T47D (cell line): ENCODE data around the gene PPA1.

Source experiments
- DNase-seq, 2 experiments: peaks; one replicate each; pipeline versions ENCODE4 v3.0.0 to v3.0.0-alpha.2; 2011 to 2012; ENCODE audit warnings: low read depth in 1 of 2, low spot score in 1 of 2
- JUND ChIP-seq: IDR thresholded peaks from 2 replicates; pipeline ENCODE4 v1.6.1; 2012; ENCODE audit warnings: low read depth
- in situ Hi-C: cut with HindIII; loops from 2 replicates; pipeline ENCODE4 v1.10.0; 2016; ENCODE audit warnings: low sequenced_read_pairs, low pct_unique_long_range_greater_than_20kb

The PPA1 gene

DNA sequence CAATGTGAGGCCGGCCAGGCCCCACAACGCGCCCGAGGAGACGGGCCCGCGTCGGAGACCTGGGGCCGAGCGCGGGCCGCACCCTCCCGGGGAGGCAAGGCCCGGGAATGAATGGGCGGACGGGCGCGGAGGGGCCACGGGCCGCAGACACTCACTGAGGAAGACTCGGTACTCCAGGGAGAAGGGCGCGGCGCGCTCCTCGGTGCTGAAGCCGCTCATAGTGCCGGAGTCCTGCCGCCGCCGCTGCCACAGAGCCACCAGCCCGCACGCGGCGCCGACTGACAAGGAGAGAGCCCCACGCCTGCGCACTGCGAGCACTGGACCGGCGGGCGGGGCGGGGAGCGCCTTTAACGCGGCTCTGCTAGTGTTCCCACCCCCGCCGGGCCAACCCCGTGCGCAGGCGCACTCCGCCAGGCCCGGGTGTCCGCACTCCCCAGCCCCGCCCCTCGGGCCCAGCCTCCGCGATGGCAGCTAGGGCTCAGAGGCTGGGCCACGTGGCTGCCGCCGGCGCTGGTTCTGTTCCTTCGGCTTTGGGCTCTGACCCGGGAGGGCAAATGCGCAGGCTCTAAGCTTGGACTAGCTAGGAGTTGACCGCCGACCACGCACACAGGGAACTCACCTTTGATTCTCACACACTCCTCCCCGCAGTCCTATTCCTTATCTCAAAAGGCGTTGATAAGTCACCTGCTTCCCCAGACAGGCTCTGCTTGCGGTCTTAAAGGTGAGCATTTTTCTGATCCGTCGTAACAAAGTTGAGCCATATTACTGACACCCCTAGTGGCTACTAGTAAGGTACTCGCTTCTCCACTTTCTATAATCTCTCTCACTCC lies at the start of gene PPA1:
Gene PPA1 (minus strand): TSS at position 321 of the 830 bp plus-strand sequence. CDS start 102 bp downstream, at position 219.
- TF ChIP-seq JUND, result no peak
- peak; percentile 95 for DNase-seq
- in situ Hi-C loops, result no loop called here

DNA sequence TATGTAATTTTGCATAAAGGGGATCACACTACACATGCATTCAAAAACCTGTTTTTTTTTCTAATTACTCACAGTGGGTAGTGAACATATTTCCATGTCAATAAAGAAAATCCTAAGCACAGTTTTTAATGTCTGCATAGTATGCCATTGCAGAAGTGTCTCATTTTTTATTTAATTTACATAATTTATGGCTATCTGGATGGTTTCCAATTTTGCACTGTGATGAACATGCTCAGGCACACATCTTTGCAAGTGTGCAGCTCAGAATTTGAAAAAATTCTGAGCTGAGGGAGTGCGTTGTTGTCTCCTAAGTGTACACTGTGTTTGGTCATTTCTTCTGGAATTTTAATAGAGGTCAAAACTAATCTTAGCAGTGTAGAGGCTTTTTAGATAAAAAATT lies 48.4 kb upstream of the PPA1 start:
- in situ Hi-C loops, result no loop called here
- DNase-seq, result no peak
- no peak for TF ChIP-seq JUND

DNA sequence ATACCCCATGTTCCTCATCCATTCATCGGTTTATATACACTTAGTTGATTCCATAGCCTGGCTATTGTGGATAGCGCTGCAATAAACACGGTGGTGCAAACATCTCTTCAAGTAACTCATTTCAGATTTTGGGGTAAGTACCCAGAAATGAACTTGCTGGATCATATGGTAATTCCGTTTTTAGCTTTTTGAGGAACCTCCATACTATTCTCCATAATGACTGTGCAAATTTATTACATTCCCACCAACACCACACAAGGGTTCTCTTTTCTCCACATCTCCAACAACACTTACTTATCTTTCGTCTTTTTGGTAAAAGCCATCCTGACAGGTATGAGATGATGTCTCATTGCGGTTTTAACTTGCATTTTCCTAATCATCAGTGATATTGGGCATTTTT lies 46.9 kb upstream of the PPA1 start:
- no peak for DNase-seq
- in situ Hi-C loops, result no loop called here
- TF ChIP-seq JUND, result no peak

DNA sequence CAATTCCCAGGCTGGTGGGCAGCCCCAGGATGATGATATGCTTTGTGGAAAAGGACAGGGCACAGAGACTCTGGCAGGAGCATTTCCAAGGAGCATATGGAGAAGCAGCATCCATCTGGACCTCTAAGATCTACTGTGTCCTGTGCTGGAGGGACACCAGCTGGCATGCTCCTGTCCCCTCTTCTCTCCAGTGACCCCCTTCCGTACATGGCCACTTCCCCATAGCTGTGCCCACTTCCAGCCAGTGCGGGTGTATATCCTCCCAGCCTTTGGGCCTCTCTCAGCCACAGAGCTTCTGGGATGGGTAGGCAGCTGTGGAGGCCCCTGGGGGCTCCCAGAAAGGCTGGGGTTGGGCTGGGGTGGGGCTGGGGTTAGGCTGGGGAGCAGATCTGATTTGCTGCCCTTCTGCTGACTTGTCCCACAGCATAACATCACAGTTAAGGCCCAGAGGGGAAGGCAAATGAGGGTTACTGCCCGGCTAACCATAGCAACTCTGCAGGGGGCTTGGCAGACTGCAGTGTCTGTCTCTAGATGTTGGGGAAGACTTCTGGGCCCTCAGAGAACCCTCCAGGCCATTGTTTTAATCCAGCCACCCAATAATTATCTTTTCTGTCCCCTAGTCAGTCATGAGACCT lies 44.3 kb upstream of the PPA1 start:
- no peak for DNase-seq
- TF ChIP-seq JUND, result no peak
- in situ Hi-C loops, result no loop called here

DNA sequence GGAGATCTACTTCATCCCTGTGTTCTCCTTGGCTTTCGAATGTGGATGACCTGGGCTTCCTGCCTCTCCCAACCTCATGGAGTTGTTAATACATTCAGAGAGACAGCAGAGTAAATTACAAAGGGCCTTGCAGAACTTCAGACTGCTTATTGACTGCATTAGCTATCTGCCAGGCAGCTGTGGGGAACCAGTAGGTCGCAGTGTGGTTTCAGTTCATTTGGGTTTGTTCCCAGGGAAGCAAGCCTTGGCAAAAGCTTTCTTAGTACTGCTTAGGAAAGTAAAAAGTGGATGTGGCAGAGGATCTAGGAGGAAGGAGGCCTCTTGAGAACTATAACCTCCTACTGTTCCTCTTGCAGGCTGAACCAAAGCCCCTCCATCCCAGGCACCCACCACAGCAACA lies 41.4 kb upstream of the PPA1 start:
- no peak for DNase-seq
- in situ Hi-C loops, result no loop called here
- TF ChIP-seq JUND, result no peak

DNA sequence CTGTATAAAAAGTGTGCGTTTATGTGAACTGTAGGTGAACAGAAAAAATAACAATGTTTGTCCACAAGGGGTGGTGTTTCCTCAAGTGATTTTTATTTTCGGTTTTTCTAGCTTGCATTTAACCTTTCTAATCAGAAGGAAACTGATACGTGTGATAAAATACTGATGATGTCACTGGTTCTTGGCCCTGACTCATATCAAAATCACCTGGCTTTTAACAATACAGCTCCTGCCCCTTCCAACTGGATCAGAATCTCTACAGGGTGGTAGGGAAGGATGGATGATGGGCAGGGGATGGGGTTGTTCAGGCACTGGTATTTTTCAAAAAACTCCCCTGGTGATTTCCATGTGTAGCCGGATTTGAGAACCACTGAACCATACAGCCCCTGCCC lies 39.7 kb upstream of the PPA1 start:
- in situ Hi-C loops, result no loop called here
- TF ChIP-seq JUND, result no peak
- DNase-seq, result no peak

DNA sequence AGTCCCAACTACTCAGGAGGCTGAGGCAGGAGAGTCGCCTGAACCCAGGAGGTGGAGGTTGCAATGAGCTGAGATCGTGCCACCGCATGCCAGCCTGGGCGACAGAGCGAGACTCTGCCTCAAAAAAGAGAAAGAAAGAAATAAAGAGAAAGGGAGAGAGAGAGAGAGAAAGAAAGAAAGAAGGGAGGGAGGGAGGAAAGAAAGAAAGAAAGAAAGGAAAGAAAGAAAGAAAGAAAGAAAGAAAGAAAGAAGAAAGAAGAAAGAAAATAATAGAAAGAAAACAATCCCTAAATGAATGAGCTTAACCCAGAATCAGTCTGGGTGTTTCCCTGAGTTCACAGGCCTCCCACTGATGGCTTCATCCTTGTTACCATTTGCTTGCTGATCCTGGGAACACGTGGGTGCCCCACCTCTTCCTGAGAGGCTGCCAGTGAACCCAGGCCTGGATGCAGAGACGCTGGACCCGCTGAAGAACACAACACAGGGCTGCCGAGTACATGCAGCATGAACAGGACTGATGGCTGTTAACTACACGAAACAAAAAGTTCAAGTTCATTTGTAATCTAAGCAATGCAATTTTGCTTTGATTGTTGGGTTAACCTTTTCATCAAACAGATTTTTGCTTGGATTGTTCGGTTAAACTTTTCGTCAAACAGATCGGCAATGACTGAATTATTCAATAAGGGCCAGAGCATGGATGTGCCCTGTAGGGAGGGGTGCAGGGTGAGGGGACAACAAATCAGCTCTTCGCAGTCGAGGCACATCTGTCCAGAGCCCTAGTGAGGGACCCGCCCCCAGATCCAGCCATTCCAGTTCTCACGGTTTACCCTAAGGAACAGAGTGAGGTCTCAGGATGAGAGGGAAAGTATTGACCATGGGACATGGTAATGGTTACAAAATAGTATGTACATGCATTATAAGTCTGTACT lies 39.0 kb upstream of the PPA1 start:
- in situ Hi-C loops, result no loop called here
- no peak for TF ChIP-seq JUND
- DNase-seq, result no peak

DNA sequence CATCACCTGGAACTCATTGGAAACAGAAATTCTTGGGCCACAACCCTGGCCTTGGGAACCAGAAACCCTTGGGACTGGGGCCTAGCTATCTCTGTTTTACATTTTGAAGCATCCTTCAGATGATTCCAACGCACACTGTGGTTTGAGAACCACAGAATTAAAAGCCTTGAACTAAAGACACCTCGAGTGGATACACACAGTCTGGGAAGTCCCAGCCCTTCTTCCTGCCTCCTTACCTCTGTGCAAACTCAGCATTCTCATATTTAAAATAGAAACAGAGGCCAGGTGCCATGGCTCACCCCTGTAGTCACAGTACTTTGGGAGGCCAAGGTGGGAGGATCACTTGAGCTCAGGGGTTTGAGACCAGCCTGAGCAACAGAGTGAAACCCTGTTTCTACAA lies 37.7 kb upstream of the PPA1 start:
- DNase-seq, result no peak
- TF ChIP-seq JUND, result no peak
- in situ Hi-C loops, result no loop called here

DNA sequence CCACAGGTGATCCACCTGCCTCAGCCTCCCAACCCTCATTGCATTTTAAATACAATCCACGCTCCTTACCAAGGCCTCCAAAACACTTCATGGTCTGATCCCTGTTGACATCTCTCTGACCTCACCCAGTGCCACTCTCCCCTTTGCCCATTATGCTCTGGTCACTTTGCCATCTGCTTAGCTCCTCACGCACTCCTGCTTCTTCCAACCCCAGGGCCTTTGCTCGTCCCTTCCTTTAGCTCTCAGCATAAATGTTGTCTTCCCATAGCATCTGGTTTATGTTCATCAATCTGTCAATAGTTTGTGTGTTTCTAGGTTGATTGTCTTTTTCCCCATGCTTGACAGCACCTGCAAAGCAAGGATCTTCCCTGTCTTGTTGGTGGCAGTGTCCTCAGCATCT lies 36.5 kb upstream of the PPA1 start:
- in situ Hi-C loops, result no loop called here

DNA sequence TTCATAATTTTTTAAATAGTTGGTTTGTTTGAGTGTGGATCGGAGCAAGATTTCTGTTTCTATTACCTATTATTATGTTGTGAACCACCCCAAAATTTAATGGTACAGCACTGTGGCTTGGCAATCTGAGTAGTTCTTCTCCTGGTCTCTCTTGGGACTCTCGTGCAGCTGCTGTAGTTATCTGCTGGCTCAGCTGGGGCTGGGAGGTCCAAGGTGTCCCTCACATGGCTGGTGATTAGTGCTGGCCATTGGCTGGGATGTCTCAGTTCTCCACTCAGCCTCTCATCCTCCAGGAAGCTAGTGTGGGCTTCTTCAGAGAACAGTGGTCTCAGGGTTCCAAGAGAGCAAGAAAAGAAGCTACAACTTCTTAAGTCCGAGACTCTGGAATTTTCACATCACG lies 35.1 kb upstream of the PPA1 start:
- in situ Hi-C loops, result no loop called here
- DNase-seq, result no peak
- no peak for TF ChIP-seq JUND

More for the DNA sequence above, 36.5 kb upstream of the PPA1 start:
- DNase-seq, result no peak
- no peak for TF ChIP-seq JUND

DNA sequence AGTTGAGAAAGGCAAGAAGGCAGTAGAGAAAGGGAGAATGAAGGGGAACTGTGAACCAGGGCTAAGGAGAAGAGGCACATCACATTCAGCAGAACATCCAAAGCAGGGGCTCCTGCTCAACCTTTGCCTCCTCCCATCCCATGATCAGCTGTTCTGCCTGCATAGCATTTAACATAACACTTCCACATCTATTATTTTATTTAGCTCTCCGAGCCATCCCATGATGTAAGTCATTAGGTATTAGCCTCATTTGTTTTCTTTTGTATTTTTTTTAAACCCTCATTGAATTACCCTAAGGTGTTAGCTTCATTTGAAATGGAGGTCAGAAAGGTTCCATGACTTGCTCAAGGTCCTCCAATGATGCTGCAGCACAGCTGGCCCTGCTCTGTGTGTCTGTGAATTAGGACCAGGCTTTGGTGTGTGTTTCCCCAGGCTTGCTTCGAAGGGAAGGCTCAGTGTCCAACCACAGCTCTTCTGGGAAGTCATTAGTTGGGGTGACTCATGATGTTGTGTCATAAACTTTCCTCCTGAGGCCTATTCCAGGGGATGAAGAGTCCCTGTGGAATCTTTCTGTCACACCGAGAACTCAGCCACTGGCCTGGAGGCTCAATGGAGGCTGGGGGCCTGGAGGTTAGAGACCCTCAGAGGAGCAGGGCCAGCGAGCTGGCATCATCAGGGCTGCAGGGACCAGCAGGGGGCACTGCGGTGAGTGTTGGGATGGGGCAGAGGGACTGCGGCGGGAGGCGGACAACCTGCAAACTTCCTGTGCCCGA lies 34.1 kb upstream of the PPA1 start:
- no peak for DNase-seq
- no peak for TF ChIP-seq JUND
- in situ Hi-C loops, result no loop called here

DNA sequence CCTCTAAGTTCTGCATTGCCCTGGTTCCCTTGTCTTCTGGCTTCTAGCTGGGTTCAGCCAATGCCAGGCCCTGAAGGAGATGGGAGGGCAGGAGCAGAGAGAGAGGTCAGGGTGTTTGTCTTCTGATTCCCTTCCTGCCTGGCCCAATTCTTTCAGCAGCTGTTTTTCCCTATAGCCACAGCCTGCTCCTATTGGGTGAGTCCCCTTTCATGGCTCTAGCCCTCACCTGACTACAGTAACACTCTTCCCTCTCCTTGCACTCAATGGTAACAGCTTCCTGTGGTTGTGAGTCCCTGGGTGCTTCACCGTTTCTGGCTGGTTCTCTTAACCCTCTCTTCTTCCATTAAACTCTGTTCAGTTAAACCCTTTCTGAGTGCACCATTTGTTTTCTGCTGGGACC lies 33.5 kb upstream of the PPA1 start:
- no peak for TF ChIP-seq JUND
- DNase-seq, result no peak
- in situ Hi-C loops, result no loop called here
